ENCODE measurements around the gene RPS5.
"Not testable (repeated sequence)": the region's sequence is repeated elsewhere in the genome, so short reads cannot be mapped to it uniquely, and the experiment has no call there.

Gene RPS5

DNA sequence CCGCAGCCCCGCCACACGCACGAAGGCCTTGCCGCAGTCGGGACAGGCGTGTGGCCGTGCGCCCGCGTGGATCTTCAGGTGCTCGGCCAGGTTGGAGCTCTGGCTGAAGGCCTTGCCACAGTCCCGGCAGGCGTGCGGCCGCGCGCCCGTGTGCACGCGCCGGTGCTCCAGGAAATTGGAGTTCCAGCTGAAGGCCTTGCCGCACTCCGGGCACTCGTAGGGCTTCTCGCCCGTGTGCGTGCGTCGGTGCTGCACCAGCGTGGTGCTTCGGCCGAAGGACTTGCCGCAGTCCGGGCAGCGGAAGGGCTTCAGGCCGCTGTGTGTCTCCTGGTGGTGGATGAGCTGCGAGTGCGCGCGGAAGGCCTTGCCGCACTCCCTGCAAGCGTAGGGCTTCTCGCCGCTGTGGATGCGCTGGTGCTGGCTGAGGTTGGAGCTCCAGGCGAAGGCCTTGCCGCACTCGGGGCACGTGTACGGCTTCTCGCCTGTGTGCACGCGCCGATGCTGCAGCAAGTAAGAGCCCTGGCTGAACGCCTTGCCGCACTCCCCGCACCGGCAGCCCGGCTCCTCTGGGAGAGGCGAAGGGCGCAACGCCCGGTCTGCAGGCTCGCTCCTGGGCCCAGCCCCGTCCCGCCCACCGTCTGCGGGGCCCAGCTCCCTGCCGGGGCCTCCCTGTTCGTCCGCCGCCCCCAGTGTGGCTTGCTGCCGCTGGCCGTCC lies 30.1 kb upstream of the RPS5 start:
- no peak for DNase-seq (ENCODE audit: low read depth in 2 of 2)

GRCh38 chr19:58357481-58358145 lies 29.5 kb upstream of the RPS5 start:
- DNase-seq (ENCODE audit: low read depth in 2 of 2) = no peak

GRCh38 chr19:58361900-58362271 lies 25.2 kb upstream of the RPS5 start:
- DNase-seq (ENCODE audit: low read depth in 2 of 2) = no peak

- peak; percentile 91 to 98 for DNase-seq (ENCODE audit: low read depth in 2 of 2)
Observed at GRCh38 chr19:58362272-58362994, 24.6 kb upstream of the RPS5 start, which contains the start of gene ZNF497. ZNF497 (minus strand) TSS chr19:58362751; CDS start chr19:58357635, 5,116 bp downstream.

DNA sequence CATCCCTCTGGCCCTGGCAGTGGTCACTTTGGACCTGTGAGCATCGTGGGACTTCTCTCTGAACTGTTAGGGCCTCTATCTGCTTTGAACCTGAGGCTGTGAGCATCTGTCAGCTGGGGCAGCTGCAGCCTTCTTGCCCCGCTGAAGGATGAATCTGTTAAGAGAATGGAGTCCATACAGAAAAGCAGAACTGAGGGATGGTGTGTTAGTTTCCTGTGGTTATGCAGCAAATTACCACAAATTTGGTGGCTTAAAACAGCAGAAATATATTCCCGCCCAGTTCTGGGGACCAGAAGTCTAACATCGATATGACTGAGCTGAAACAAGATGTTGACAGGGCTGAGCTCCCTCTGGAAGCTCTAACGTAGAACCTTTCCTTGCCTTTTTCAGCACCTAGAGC lies 22.9 kb upstream of the RPS5 start:
- no peak for DNase-seq (ENCODE audit: low read depth in 2 of 2)

- no peak for DNase-seq (ENCODE audit: low read depth in 2 of 2)
Observed at GRCh38 chr19:58366585-58367430, 20.3 kb upstream of the RPS5 start.

DNA sequence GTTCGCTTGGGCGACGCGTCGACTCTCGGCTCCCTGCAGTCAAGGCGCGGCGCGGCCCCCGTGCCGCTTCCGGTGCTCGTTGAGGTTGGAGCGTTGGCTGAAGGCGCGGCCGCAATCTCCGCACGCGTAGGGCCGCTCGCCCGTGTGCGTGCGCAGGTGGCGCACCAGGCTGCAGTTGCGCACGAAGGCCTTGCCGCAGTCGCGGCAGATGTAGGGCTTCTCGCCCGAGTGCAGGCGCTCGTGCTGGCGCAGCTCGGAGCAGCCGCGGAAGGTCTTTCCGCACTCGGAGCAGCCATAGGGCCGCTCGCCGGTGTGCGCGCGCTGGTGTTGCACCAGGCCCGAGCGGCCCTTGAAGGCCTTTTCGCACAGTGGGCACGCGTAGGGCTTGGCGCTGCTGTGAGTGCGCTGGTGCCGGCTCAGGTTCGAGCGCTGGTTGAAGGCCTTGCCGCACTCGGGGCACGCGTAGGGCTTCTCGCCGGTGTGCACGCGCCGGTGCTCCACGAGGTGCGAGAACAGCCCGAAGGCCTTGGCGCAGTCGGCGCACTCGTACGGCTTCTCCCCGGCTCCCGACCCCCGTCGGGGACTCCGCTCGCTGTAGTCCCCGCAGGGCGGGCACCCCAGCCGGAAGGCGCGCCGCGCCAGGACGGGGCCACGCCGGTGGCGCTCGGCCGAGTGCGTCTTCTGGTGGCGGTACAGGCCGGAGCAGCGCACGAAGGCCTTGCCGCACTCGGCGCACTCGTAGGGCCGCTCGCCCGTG lies 19.2 kb upstream of the RPS5 start:
- no peak for DNase-seq (ENCODE audit: low read depth in 2 of 2)

GRCh38 chr19:58368561-58369360 lies 18.3 kb upstream of the RPS5 start:
- DNase-seq (ENCODE audit: low read depth in 2 of 2) = no peak

DNA sequence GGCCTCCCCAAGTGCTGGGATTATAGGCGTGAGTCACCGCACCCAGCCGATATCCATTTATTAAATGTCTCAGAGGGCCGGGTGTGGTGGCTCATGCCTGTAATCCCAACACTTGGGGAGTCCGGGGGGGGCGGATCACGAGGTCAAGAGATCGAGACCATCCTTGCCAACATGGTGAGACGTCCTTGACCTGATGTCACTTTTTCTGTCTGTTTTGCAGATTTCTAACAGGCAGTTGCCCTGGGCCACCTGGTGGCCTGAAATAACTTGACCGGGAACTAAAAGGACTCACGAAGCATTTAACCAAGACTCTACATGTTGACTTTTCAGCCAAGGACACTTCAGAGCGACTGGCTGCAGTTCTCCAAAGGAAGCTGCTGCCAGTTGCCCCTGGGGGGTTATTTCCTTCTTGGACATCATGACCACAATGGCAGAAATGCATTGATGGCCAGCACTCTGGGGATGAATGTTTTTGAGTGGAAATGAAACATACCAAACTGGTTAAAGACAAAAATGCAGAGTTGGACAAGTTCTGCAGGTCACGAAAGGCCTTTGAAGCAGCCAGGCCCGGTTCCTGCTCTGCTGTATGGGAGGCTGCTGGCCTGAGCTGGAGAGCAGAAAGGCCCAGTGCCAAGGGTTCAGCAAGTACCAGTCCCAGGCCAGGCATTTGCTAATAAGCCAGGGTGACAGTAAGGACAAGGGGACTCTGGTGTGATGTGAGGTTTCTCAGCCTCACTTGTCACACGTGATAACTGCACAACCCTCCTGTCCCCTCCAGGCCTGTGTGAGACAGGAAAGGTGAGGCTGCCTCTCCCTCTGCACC lies 14.5 kb upstream of the RPS5 start:
- no peak for DNase-seq (ENCODE audit: low read depth in 2 of 2)

GRCh38 chr19:58374200-58374599 lies 12.9 kb upstream of the RPS5 start:
- DNase-seq (ENCODE audit: low read depth in 2 of 2) = no peak

GRCh38 chr19:58376724-58377123 lies 10.3 kb upstream of the RPS5 start:
- not testable (repeated sequence) for DNase-seq (ENCODE audit: low read depth in 2 of 2)

DNA sequence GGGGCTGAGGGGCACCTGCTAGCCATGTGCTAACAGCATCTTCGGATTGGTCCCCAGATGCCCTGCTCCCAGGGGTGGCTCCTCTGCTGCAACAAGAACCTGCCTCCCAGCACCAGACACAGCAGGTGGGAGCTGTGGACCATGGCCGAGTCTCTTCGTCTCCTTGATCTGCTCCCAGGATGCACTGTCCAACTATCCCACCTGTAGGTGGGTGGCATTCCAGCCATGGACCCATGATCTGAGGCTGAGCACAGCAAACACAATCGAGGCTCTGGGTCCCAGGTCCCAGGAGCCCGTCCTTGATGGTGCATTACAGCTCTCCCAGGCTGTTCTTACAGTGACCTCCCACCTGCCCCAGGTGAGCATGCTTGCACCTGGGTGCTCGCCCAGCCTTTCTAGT lies 7.8 kb upstream of the RPS5 start:
- no peak for DNase-seq (ENCODE audit: low read depth in 2 of 2)

DNA sequence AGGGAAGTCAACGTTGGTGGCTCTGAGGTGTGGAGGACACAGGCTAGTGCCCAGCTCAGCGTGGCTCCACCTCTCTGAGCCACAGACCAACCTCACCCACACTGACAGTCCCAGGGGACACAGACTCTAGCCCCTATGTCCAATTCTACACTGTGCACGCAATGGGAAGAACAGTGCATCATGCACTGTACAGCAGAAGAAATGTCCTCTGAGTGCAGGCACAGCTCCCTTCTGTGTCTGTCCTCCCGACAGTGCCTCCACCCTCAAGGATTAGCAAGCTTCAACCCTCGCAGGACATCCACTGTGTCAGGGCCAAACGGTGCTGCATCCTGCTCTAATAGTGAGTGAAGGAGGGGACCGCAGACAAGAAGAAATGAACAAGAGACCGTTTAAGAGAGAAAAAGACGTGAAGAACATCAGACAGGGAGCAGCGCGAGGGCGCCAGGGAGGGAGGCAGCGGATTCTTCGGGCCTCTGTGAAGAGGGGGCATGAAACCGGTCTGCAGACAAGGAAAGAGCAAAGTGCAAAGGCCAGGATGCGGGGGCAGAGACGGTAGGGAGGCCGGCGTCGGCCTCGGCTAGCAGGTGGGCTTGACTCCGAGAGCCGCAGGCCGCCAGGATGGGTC lies 6.9 kb upstream of the RPS5 start:
- no peak for DNase-seq (ENCODE audit: low read depth in 2 of 2)

DNA sequence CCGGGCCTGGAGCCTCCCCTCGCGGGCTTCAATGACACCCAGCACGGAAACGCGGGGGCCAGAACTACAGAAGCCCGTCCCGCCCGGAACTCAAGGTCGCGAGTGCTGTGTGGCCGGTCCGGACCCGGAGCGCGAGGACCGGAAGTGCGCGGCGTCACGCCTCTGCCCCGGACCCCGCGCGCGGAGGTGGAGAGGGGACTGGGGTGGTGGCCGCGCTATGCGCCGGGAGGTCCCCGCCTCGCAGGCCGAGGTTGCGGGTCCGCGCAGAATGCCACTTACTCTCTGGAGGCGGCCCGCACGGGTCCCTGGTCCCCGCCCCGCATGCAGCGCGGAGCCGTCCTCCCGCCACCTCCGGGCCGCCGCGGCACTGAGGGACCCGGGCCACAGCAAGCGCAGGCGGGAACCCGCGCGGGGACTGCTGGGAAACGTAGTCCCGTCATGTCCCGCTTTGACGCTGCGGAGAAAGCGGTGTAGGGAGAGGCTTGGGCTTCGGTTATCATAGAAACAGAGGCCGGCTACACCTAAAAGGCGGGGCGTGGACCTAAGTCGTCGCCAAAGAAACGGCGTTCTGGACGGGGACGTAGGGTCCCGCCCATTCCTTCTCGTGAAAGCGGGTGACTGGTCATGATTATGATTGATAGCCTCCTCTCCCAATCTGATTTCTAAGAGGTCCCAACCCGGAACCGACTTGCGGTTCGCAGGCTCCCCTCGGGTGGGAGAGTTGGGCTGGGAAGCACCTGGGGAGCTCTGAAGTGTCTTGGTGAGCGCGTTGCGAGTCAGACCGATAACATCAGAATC lies 6.2 kb upstream of the RPS5 start, which contains the start of gene ZNF837:
Gene ZNF837 (minus strand): TSS at position 369 of the 798 bp plus-strand sequence. CDS start 11,698 bp downstream, outside the sequence.
- peak; percentile 91 to 95 for DNase-seq (ENCODE audit: low read depth in 2 of 2)

DNA sequence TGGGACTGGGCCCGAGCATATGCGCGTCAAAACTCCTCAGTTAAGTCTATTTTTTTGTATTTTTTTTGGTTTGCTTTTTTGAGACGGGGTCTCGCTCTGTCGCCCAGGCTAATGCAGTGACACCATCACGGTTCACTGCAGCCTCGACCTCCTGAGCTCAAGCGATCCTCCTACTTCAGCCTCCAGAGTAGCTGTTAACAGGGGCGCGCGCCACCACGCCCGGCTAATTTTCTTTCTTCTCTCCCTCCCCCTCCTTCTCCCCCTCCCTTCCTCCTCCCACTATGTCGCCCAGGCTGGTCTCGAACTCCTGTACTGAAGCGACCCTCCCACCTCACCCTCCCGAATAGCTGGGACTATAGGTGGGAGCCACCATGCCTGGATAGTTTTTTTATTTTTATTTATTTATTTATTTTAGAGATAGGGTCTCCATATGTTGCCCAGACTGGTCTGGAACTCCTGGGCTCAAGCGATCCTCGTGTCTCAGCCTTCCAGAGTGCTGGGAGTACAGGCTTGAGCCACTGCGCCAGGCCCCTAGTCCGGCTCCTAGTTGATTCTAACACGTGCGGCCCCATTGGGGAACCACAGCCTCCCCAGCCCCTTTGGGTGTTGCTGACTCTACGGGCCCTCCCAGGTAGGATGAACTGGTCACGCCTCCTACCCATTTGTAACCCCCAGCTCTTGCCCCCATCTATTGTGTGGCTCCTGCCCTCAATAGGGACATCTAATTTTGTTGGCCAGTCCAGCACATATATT lies 5.4 kb upstream of the RPS5 start:
- DNase-seq (ENCODE audit: low read depth in 2 of 2) = no peak

GRCh38 chr19:58382997-58383603 lies 4.0 kb upstream of the RPS5 start:
- no peak for DNase-seq (ENCODE audit: low read depth in 2 of 2)
